K562 (cell line): ENCODE results near the gene BACH1. TPM values are rescaled to one million over a fixed set of nuclear protein-coding genes. Genes with fewer than 3 reads are reported as not detected.

Experiments used
- BCLAF1 ChIP-seq, 2 experiments: fragments of 450-650 bp in 1 of 2; IDR thresholded peaks; 2 replicates each; pipeline ENCODE4 v1.6.1; 2011 to 2017; ENCODE audit warnings: low read depth in 2 of 2, antibody characterized with exemption in 1 of 2, borderline replicate concordance in 1 of 2, low read length in 1 of 2, mild to moderate bottlenecking in 1 of 2, mixed read lengths in 1 of 2; ENCODE audit not compliant: control insufficient read depth in 1 of 2
- FOXJ2 ChIP-seq: fragments of 200-800 bp; sonication (Bioruptor generic); IDR thresholded peaks from 2 replicates; pipeline ENCODE4 v1.6.1; 2016; ENCODE audit warnings: missing genetic modification characterization, missing compliant biosample characterization
- GABPA ChIP-seq: fragments of 200-800 bp; sonication (Bioruptor generic); conservative IDR thresholded peaks from 2 replicates; pipeline ENCODE4 v1.6.1; 2016; ENCODE audit warnings: low read depth, missing genetic modification characterization, missing compliant biosample characterization
- HNRNPK ChIP-seq: fragments of 200-400 bp; formaldehyde crosslinking; IDR thresholded peaks from one replicate; pipeline ENCODE4 v1.6.1; 2018; ENCODE audit warnings: mild to moderate bottlenecking, low read depth, low read length; ENCODE audit not compliant: poor library complexity, severe bottlenecking
- IFI16 ChIP-seq: fragments of 250-450 bp; sonication (Bioruptor Pico); IDR thresholded peaks from 2 replicates; pipeline ENCODE4 v2.1.2; 2022; ENCODE audit warnings: mild to moderate bottlenecking, inconsistent platforms
- JUND ChIP-seq, 2 experiments: IDR thresholded peaks; 2 replicates in 1 of 2; 3 replicates in 1 of 2; pipeline ENCODE4 v1.6.1; 2011; ENCODE audit warnings: borderline replicate concordance in 2 of 2, low read depth in 2 of 2, low read length in 2 of 2, improper control_type of control experiment in 1 of 2, missing biosample characterization in 1 of 2, missing genetic modification characterization in 1 of 2, missing genetic modification reagents in 1 of 2
- MIER1 ChIP-seq: fragments of 450-650 bp; IDR thresholded peaks from 2 replicates; pipeline ENCODE4 v1.6.1; 2016; ENCODE audit warnings: antibody characterized with exemption, mild to moderate bottlenecking, low read depth
- MXD1 ChIP-seq: fragments of 250-450 bp; sonication (Bioruptor Pico); IDR thresholded peaks from 2 replicates; pipeline ENCODE4 v1.8.0; 2021; ENCODE audit warnings: borderline replicate concordance, mild to moderate bottlenecking, moderate library complexity; ENCODE audit not compliant: poor library complexity, severe bottlenecking
- PRDM10 ChIP-seq: fragments of 450-650 bp; IDR thresholded peaks from 2 replicates; pipeline ENCODE4 v1.6.1; 2018; ENCODE audit not compliant: partially characterized antibody
- TBP ChIP-seq: optimal IDR thresholded peaks from 2 replicates; pipeline ENCODE3; 2011; ENCODE audit warnings: low read depth, low read length, improper control_type of control experiment
- THAP7 ChIP-seq: fragments of 250-450 bp; sonication (Bioruptor Pico); IDR thresholded peaks from 2 replicates; pipeline ENCODE4 v1.5.0; 2021
- ZBTB5 ChIP-seq: fragments of 450-650 bp; IDR thresholded peaks from 2 replicates; pipeline ENCODE4 v1.6.1; 2017; ENCODE audit warnings: antibody characterized with exemption
- ZNF184 ChIP-seq: sonication (generic); formaldehyde crosslinking; IDR thresholded peaks from 2 replicates; pipeline ENCODE4 v1.5.0; 2020; ENCODE audit warnings: missing genetic modification reagents
- ZNF253 ChIP-seq: fragments of 250-450 bp; sonication (Bioruptor Pico); conservative IDR thresholded peaks from 2 replicates; pipeline ENCODE4 v1.6.1; 2021; ENCODE audit warnings: mild to moderate bottlenecking
- polyA plus RNA-seq, 8 experiments: library from polyadenylated mRNA; depleted of rRNA in 4 of 8; stranded (reverse) in 5 of 8; unstranded in 3 of 8; fragments of >200 nt; fragmentation: Nextera tagmentation in 2 of 8; fragmentation: Illumina TruSeq in 1 of 8; extraction: Ambion mirVana in 2 of 8; extraction: Trizol in 1 of 8; gene quantifications; 2 replicates each; pipeline versions ENCODE4 v1.2.1 to v1.2.3, GENCODE V29; 2011 to 2014; ENCODE audit warnings: inconsistent platforms in 1 of 8, missing spikeins in 1 of 8
- total RNA-seq, 7 experiments: library from RNA; depleted of rRNA in 6 of 7; stranded (reverse); fragments of >200 nt in 6 of 7; fragmentation: Illumina TruSeq in 2 of 7; extraction: Trizol in 2 of 7; gene quantifications; 2 replicates each; pipeline versions ENCODE4 v1.2.1 to v1.2.3, GENCODE V29; 2011 to 2021; ENCODE audit warnings: low replicate concordance in 1 of 7

Gene BACH1
- total and polyA plus RNA-seq, 9 of the 15 experiments (the other 6 are each of a cell fraction or from before 2014, with no cell fraction given): 10.6 to 58.5 (median 28.6) TPM

GRCh38 chr21:29299916-29300806 is 1.4 kb downstream of the BACH1 start (continued):
- TF ChIP-seq MXD1 (CRISPR knock-in tag): no peak
- TF ChIP-seq ZNF184 (CRISPR knock-in tag): no peak
- TF ChIP-seq HNRNPK: no peak
- TF ChIP-seq GABPA (tag): no peak
- TF ChIP-seq IFI16 (CRISPR knock-in tag): no peak
- TF ChIP-seq ZBTB5: no peak
- peak; percentile 88 for TF ChIP-seq JUND (IDR thresholded peaks at IDR 0.05; ENCODE audit: borderline replicate concordance, low read depth, low read length)
- TF ChIP-seq JUND (tag; IDR thresholded peaks at IDR 0.05; ENCODE audit: borderline replicate concordance, low read depth, low read length): peak; percentile 92
- peak; percentile 73 for TF ChIP-seq TBP
- TF ChIP-seq FOXJ2 (tag): no peak; the same call in 1 of the 2 replicates
- TF ChIP-seq ZNF253 (CRISPR knock-in tag): no peak
- no peak for TF ChIP-seq THAP7 (CRISPR knock-in tag)
- no peak for TF ChIP-seq MIER1
- no peak for TF ChIP-seq PRDM10
- no peak for TF ChIP-seq BCLAF1 (IDR thresholded peaks at IDR 0.05; ENCODE audit: borderline replicate concordance in 1 of 2, control insufficient read depth in 1 of 2, low read depth in 2 of 2, low read length in 1 of 2)
